NCI-H1105 (cell line): Measurements from ENCODE around the gene ST6GALNAC3.

ENCODE experiments used
- DNase-seq: peaks from one replicate; lab custom pipeline; 2025; lab: John Stamatoyannopoulos, UW

ST6GALNAC3 gene

GRCh38 chr1:76144247-76144646, 69.7 kb downstream of the ST6GALNAC3 start:
- no peak for DNase-seq

DNA sequence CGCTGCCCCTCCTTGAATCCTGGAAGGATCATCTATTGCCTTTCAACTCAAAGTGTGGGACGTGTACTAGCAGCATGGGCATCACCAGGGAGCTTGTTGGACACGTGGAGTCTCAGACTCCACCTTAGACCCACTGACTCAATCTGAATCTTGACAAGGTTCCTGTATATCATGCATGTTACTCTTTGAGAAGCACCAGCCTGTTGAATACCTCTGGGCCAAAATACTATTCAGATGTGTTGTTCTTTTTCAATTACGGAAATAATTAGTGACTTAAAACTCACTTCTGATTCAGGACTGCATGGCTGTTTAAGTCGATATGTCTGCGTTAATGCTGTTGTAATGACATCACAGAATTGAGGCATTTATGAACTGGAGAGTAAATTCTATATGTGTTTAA, 70.8 kb downstream of the ST6GALNAC3 start:
- no peak for DNase-seq

DNA sequence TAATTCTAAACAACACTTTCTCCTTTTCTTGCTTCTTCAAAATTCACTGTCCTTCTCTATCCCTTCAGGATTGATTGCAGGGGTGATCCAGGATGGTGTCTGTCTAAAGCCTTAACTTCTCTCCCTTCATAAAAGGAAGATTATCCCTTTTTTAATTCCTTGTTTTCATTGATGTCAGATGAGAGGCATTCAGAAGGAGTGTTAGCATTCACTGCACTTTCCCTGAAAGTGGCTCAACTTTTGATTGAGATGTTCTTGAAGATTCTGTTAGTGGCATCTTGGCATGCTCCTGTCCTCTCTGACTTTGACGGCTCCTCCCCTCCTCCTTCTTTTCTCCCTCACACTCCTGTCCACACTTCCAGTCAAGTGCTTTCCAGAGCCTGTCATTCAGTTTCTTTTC, 71.6 kb downstream of the ST6GALNAC3 start:
- no peak for DNase-seq

- DNase-seq: no peak
These were observed 73.4 kb downstream of the ST6GALNAC3 start for GRCh38 chr1:76147917-76148316.

- DNase-seq: no peak
These were observed 73.9 kb downstream of the ST6GALNAC3 start for GRCh38 chr1:76148460-76148859.

DNA sequence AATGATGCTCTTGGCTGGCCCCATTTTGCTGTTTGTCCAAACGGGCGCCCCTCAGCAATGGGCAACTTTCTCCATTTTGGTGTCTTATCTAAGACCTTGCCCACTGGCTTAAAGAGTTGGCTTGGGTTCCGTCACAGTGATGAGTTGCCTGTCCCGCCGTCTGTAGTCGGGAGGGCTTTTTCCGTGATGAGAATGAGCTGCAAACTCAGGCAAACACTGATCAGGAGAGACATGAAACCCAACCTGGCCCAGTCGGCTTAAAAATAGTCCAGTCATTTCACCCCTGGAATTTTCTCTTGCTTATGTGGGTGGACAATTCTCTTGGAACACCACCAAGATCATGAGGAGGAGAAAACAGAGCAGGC, 79.3 kb downstream of the ST6GALNAC3 start:
- no peak for DNase-seq

DNA sequence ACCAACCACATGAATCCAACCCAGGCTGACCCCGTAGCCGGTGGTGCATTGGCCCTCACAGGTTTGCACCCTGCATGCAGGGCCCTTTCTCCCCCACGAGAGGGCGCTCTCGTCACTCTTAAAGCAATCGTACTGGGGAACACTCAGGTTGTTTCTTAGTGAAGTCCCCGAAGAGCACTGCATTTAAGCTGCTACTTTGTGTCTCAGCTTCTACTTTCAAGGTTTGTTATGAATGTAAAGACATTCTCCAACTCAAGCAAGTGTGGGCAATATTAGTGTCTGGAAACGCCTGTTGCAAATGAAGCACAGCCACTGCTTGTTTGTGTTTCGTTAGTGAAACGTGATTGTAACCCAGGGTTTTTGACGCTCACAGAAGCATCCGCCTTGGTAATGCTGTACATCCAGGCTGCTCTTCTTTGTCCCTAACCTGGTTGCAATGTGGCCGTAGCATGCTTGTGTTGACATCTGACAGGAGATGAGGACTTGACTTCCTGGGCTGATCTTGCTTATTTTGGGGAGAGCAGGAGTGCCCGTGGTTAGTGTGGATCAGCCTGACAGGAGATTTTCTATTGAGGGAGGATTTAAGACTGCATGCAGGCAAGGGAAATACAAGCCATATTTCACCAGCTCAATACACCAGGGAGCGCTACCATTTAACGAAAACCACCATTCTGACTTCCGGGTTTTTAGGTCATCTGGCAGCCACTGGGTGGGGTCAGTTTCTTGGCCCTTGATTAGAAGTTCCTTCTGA, 79.8 kb downstream of the ST6GALNAC3 start:
- peak; percentile 63 for DNase-seq

DNA sequence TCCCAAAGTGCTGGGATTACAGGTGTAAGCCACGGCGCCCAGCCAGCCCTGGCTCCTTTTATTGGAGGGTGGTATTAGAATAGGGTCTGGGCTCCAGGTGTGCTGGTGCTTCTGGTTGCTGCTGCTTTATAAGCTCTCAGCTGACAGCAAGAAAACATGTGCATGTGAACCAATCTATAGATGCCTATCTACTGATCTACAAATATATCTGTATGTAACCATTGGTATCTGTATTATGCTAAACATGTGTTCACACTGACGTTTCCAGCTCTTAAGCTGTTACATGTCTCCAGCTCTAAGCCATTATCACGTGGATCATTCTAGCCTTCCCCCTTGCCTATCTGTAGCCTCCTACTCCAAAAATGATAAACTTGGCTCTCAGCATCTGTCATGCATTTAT, 82.4 kb downstream of the ST6GALNAC3 start:
- DNase-seq: no peak

GRCh38 chr1:76158126-76158525, 83.6 kb downstream of the ST6GALNAC3 start:
- DNase-seq: no peak

GRCh38 chr1:76160225-76160624, 85.7 kb downstream of the ST6GALNAC3 start:
- no peak for DNase-seq

DNA sequence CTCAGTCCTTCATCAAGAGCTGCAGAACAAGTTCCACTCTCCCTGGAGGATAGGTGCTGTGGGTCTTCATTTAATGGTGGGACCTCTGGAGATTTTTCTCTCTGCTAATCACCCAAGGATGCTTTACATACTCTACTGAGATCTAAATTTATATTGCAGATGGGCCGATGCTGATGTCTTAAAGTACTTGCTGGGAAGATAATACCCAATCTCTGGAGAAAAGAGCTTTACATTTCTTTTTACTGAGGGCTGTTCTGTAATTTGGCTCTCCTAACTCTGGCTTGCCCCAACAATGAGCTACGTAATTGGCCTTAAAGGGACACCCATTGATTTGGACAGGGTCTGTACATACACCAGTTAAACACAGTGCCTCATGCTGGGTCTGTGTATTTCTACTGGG, 86.9 kb downstream of the ST6GALNAC3 start:
- no peak for DNase-seq

DNA sequence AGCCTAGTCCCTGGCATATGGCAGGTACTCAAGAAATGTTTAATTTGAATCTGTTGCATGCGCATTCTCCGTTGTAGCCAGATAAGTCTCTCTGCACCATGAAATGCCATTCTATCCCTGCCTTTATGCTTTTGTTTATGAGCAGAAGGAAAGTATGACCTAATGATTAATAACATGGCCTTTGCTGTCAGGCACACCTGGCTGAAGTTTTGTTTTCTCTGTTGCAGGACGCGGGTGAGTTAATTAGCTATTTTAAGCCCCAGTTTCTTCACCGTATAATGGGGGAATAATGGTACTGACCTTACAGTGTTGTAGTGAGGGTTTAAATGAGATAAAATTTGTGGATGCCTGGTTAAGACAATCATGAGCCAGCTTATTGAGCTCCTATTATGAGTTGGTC, 87.7 kb downstream of the ST6GALNAC3 start:
- DNase-seq: no peak

GRCh38 chr1:76164165-76164564, 89.6 kb downstream of the ST6GALNAC3 start:
- DNase-seq: no peak

GRCh38 chr1:76170084-76170483, 95.5 kb downstream of the ST6GALNAC3 start:
- no peak for DNase-seq

GRCh38 chr1:76170513-76170912, 96.0 kb downstream of the ST6GALNAC3 start:
- no peak for DNase-seq

GRCh38 chr1:76176000-76176399, 101.5 kb downstream of the ST6GALNAC3 start:
- no peak for DNase-seq

DNA sequence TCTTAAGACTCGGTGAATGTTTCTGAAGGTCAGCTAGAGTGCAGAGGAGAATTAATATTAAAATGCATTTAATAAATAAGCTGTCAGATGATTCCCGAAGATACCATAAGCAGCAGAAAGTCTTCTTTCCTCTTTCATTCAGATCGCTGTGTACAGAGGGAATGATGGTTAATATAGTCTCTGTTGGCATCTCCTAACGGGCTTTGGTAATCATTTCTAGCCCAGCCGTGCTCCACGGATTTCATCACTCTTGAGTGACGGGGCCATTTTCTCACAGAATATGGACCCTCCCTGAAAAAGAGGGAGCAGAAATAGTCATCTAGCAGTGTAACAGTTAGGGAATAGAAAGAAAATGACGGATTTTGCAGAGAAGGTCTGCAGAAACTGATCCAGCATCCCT, 103.1 kb downstream of the ST6GALNAC3 start:
- DNase-seq: no peak

DNA sequence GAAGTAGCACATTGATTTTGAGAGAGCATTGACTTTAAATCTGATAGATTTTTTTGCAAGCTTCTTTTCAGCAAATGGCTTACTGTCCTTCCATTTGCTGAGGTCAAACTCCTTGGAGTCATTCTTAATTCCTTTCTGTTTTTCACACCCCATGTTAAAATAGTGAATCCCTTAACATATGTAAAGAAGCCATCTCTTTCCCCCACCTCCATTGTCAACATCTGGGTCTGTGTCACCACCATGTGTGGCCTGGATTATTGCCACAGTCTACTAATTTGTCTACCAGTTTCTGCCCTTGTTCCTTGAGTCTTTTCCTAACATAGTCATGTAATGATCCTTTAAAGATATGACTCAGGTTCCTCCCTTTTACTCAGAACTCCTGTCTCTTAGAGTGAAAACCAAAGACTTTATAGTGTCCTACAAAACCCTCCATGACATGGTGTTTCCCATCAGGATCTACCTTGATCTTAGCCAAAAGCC, 104.7 kb downstream of the ST6GALNAC3 start:
- no peak for DNase-seq

GRCh38 chr1:76185207-76185606, 110.7 kb downstream of the ST6GALNAC3 start:
- DNase-seq: no peak

DNA sequence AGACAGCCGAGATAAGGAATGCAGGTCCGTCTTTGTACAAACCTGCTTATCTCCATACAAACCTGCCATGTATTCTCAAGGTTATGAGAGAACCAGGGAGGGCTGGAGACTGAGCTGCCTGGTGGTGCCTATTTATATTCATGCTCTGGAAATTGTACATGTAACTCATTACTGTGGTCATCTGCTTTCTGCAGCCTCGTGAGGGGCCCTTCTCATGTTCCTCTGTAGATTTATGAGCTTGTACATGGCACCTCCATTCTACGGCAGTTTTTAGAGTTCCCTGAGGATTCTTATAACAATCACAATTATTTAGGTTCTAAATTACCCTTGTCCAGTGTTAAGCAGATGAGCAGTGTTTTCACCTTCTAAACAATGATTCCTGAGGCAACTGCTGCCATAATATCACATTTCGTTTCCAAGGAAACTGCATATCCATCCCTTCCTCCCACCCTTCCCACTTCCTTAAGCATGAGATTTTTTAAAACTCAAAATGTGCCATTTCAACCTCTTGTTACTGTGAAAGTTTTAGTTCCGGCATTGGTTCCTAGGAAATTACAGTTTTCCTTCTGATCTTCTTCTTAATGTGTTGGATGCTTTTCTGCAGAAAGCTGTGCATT, 112.1 kb downstream of the ST6GALNAC3 start:
- no peak for DNase-seq

- no peak for DNase-seq
These were observed 112.9 kb downstream of the ST6GALNAC3 start for GRCh38 chr1:76187436-76187835.

- no peak for DNase-seq
These were observed 114.8 kb downstream of the ST6GALNAC3 start for GRCh38 chr1:76189310-76189709.

DNA sequence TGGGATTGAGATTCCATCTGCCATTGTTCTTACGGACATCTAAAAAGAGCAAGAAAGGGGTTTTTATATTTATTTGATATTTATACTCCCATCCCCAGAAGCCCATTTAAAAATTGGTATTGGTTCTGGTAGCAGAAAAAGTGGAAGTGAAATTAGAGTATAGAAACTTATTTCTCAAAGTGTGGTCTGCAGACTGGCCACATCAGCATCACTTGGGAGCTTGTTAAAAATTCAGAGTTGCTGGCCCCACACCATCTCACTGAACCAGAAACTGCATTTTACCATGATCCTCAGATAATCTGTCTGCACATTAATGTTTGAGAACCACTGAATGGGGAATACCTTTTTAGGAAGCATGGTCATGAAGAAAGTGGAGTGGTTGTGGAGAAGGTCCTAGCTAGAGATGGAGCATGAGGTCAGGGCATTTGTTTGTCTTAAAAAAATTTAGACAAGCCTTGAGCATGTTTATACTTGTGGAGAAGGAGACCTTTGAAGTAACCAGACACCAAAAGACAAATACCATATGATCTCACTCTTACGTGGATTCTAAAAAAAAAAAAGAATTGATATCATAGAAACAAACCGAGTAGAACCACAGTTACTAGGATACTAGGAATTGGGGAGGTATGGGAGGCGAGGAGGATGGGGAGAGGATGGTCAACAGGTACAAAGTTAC, 116.3 kb downstream of the ST6GALNAC3 start:
- no peak for DNase-seq
